Lower leg skin (tissue), 4 donors: Measurements from ENCODE around the gene GABRD. TPM values are rescaled to one million over a fixed set of nuclear protein-coding genes. Genes with fewer than 3 reads are reported as not detected.

Experiments
- DNase-seq, 2 donors: peaks; one replicate each; pipeline ENCODE4 v3.0.0-alpha.2; 2019; ENCODE audit warnings: low spot score in 2 of 2
- H3K4me3 ChIP-seq: fragments of 200-600 bp; sonication (generic); 2 replicates; pipeline ENCODE4 v1.5.1; 2017; ENCODE audit warnings: mild to moderate bottlenecking, low read depth; ENCODE audit not compliant: poor library complexity, severe bottlenecking
- CTCF ChIP-seq, 3 donors: fragments of 450-650 bp; IDR thresholded peaks; one replicate each; pipeline ENCODE4 v1.5.1; 2016; ENCODE audit warnings: antibody characterized with exemption in 3 of 3, mild to moderate bottlenecking in 3 of 3, moderate library complexity in 2 of 3
- POLR2A ChIP-seq, 2 donors: fragments of 450-650 bp; IDR thresholded peaks; one replicate each; pipeline ENCODE4 v1.6.1; 2016 to 2017; ENCODE audit warnings: antibody characterized with exemption in 2 of 2, mild to moderate bottlenecking in 1 of 2, moderate library complexity in 1 of 2
- WGBS, 2 donors: methylation state at CpG; one replicate each; pipeline ENCODE4 v1.1.5; 2018; 5-methylcytosine and 5-hydroxymethylcytosine counted together
- intact Hi-C: fragments of 100-400 bp; cut with DNase I; formaldehyde crosslinking; loops from one replicate; pipeline ENCODE4 v1.15.0; 2023; ENCODE audit warnings: low total_unique reads
- total RNA-seq, 4 donors: library from RNA; depleted of rRNA; stranded (reverse); fragments of >200 nt; gene quantifications; one replicate each; pipeline ENCODE4 v1.1.0, GENCODE V29; 2016

GABRD gene
- total RNA-seq, 4 donors from 2014 or later: 1.1 to 5.1 (median 2.0) TPM; not detected in 1

DNA sequence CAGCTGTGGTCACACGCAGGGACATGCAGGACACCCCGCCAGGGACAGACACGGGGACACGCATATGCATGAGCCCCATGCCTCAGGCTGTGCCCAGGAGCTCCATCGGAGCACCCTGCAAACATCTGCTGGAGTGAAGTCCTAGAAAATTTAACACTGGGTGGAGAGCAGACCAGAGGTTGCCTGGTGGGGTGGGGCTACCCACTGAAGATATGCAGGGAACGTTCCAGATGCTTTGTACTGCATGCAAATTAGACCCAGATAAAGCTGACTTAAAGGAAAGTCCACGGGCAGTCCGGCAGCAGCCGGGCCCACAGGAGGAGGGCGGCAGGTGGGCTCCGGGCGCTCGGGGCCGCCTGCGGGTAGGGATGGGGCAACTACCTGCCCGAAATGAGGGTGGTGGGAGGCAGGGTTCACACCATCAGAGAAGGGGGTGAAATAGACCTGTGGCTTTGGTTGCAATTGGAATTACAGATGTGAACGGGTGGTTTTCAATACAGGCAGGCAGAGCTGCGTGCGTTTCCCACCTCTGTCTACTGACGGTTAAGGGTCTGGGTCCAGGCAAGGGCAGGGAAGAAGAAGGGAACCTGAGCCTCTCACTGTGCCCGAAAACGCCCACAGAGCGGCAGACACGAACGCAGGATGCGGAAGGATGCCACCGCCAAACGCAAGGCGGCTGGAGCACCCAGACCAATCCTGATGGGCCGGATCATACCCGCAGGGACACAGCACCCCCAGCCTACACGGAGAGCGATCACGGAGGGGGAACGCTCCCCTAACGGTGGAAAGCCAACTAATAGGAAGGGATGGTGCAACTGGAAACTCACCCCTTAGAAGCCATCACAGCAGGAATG is 36.5 kb upstream of the GABRD start:
- no peak overlapping the region for H3K4me3 ChIP-seq
- TF ChIP-seq POLR2A (IDR thresholded peaks at IDR 0.05): no peak
- DNase-seq: no peak
- intact Hi-C loops: no loop called here
- 79 to 84% methylated on average over 31 to 36 of the region's 36 CpGs for WGBS, 2 donors

DNA sequence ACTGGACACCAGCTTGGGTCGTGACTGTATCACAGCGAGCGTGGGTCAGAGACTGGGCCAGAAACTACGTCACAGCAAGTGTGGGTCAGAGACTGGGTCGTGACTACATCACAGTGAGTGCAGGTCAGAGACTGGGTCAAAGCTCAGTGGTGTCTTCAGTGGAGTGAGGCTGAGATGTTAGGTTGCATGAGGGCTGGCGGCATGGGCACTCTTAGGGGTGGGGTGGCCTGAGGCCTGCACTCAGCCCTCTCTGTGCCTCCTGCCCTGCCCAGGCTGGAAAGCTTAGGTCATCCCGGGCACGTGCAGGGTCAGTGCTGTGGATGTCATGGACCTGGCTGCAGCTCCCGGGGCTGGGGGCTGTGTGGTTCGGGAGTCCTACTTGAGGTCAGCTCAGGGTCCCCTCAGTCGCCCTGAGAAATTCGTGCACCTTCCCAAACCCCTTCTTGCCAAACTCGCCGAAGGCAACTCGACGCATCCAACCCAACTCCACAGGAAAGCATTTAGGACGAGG is 34.5 kb upstream of the GABRD start:
- DNase-seq: no peak
- H3K4me3 ChIP-seq: no peak overlapping the region
- intact Hi-C loops: no loop called here
- TF ChIP-seq POLR2A (IDR thresholded peaks at IDR 0.05) (no peak), CTCF (IDR thresholded peaks at IDR 0.05) (no peak)
- WGBS, 2 donors: 78 to 93% methylated on average over 17 of the region's 17 CpGs

- no peak for DNase-seq
- TF ChIP-seq POLR2A (IDR thresholded peaks at IDR 0.05): no peak
- no peak for TF ChIP-seq CTCF (IDR thresholded peaks at IDR 0.05)
- intact Hi-C loops: no loop called here
- no peak overlapping the region for H3K4me3 ChIP-seq
- WGBS, 2 donors: 86% methylated on average over 27 to 28 of the region's 32 CpGs
Observed at GRCh38 chr1:1985375-1986050, 33.6 kb upstream of the GABRD start.

DNA sequence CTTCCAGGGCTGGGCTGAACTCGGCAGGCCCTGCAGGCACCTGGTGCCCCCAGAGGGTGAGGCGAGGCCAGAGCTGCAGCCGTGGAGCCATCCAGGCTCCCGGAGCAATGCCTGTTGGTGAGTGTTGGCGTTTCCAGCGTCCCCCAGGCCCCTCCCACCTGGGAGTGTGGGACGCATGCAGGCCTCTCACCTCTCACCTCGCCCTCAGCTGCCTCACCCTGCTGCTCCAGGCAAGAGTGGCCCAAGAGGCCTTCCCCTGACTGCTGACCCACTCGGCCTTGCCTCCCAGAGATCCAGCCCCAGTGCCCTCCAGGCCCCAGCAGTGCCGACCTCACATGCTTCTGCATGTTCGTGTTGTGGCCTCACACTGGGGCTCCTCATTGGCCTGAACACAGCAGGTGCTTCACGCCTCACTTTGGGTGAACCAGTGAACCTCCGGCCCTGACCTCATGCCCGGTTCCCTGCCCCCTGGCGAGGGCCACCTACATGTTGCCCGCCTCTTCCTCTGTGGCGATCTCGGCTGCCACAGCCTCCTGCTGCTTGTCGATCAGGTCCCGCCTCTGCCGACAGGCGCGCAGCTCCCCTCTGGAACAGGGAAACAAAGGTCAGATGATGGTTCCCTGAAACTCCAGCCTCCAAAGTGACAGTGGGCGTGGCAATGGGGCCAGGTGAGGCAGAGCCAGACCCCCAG is 32.5 kb upstream of the GABRD start:
- no peak overlapping the region for H3K4me3 ChIP-seq
- intact Hi-C loops: no loop called here
- WGBS, 2 donors: 84 to 90% methylated on average over 22 to 23 of the region's 24 CpGs
- no peak for DNase-seq
- TF ChIP-seq CTCF (IDR thresholded peaks at IDR 0.05) (no peak), POLR2A (IDR thresholded peaks at IDR 0.05) (no peak)

DNA sequence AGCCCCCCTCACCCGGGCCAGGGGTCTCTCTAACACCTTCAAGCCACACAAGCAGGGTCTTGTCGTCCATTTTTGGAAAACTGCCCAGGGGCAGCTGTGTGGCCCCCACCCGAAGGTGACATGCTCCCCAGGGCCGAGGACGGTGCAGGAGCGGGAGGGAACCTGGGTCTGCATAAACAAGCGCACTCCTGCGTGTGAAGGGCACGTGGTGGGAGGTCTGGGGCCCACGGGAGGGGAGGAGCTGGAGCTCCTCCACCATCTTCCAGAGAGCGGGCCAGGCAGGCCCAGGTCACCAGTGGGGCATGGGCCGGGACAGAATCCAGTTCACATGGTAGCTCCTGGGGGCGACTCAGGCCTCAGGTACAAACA is 32.0 kb upstream of the GABRD start:
- TF ChIP-seq POLR2A (IDR thresholded peaks at IDR 0.05) (no peak), CTCF (IDR thresholded peaks at IDR 0.05) (no peak)
- WGBS, 2 donors: 80 to 87% methylated on average over 13 of the region's 13 CpGs
- no peak for DNase-seq
- no peak overlapping the region for H3K4me3 ChIP-seq
- intact Hi-C loops: no loop called here
